GM21528 (cell line): ENCODE measurements around the gene IGSF8.

Experiments
- ATAC-seq: cut with Tn5 transposase; IDR thresholded peaks from one replicate; pipeline ENCODE4 v1.9.1; 2021; ENCODE audit warnings: mild to moderate bottlenecking, moderate library complexity; ENCODE audit not compliant: unreplicated experiment, low FRiP score

Gene IGSF8

DNA sequence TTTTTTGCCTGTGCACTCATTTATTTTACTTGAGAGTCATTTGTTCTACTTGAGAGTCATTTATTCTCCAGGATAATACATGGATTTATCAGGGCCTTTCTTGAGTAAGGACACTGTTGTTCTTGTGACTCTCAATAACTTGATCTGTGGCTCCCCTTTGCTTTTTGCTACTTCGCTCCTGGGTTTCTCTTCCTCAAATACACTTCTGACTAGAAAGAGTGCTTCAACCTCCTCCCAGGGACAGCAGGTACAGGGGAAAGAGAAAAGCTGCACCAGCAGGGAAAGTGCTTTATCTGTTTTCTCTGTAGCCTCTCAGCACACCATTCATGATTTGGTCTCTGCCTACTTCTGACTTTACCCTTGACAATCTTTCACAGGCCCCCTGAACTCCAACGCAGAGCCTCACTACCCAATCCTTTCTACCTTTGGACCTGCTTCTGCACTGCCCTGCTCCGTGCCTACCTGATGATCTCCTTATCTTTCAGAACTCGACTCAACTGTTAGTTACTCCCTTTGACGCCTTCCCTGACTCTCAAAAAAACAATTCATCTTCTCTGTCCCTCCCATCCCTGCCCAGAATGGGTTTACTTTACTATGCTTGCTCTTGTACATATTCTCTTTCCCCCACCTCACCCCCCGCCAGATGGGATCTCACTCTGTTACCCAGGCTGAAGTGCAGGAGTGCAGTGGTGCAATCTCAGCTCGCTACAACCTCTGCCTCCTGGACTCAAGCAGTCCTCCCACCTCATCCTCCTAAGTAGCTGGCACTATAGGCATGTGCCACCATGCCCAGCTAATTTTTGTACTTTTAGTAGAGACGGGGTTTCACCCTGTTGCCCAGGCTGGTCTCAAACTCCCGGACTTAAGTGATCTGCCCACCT lies 51.1 kb downstream of the IGSF8 start:
- ATAC-seq, result peak; percentile 48

DNA sequence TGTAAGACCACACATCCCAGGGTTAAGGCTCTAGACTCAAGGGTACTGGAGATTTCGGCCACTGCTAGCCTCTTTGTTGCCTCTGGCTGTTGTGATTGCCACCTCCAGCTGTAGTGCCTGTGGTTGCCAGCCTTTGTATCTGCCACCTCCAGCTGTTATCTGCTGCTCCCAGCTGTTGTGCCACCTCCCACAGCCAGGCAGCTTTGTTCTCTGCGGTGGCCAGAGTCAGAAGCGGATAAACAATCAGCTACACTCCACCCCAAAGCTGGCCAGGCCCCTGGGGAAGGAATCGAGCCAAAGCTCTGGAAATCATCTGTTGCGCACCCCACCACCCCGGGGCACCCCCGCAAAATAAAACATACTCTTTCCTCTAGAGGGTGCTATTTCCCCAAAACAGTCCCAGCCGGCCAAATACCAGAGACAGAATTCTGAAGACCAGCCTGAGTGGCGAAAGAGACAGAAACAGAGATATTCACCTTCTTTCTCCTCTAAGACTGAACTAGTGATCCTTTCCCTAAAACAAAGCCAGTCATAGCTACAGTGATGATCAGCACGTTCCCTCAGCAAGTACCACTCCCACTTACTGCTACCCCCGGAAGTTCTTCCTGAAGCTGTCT lies 51.8 kb downstream of the IGSF8 start:
- peak; percentile 76 for ATAC-seq

DNA sequence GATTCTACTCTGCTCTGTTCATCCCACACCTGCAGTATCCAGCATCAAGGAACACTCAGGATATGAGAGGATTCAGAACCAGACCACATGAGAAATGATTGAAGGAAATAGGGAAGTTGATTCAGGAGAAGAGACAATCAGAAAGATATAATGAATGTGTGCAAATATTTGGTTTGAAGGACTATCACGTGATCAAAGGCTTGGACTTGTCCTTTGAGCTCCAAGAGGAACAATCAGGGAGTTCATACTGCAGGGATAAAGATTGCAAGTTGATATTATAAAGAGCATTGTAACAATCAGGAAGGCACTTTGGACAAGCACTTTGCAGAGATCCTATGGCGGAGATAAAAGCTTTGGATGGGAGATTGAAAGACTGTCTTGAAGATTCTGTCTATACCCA lies 52.8 kb downstream of the IGSF8 start:
- ATAC-seq, result no peak

DNA sequence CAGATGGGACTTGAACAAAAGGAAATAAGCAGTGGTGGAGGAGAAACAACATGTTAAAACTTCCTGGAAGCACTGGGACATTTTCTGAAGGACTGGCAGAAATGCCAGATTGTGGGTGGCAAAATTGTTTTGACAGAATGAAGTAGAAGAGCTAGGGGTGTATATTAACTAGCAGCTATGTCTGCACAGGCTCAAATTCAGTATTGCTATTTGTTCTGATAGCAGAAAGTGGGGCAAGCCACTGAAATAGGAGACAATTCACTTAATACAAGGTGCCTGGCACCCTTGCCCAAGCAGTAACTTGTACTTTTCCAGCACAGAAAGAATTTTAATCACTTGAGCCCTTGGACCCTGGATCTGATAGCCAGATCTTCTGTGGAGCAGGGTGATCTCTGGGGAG lies 54.9 kb downstream of the IGSF8 start:
- ATAC-seq, result no peak
